Keratinocyte (primary cell): ENCODE results near the gene ANO9. TPM values are rescaled to one million over a fixed set of nuclear protein-coding genes. Genes with fewer than 3 reads are reported as not detected.

ENCODE experiments used
- DNase-seq: peaks from one replicate; pipeline ENCODE4 v3.0.0-alpha.2; 2011; ENCODE audit warnings: low read depth, missing footprints, low spot score
- FAIRE-seq: peaks from 2 replicates; lab custom pipeline; 2011; peaks lifted over from hg19 to GRCh38; lab: Jason Lieb, UNC
- H2AFZ ChIP-seq: 2 replicates; pipeline ENCODE4 v1.6.0; 2012; ENCODE audit warnings: low read length, control low read depth, inconsistent platforms; ENCODE audit not compliant: control insufficient read depth
- H3K27ac ChIP-seq: 2 replicates; pipeline ENCODE4 v1.5.1; 2011; ENCODE audit warnings: low read length; ENCODE audit not compliant: control insufficient read depth, insufficient read depth
- H3K27me3 ChIP-seq: 3 replicates; pipeline ENCODE4 v1.6.0; 2011; ENCODE audit warnings: low read length; ENCODE audit not compliant: control insufficient read depth, insufficient read depth; ENCODE audit errors: extremely low read depth
- H3K36me3 ChIP-seq, 2 experiments: 2 replicates in 1 of 2; 3 replicates in 1 of 2; pipeline ENCODE4 v1.5.1; 2011; ENCODE audit warnings: low read length in 2 of 2, mild to moderate bottlenecking in 1 of 2; ENCODE audit not compliant: control insufficient read depth in 2 of 2, insufficient read depth in 2 of 2; ENCODE audit errors: extremely low read depth in 1 of 2
- H3K4me1 ChIP-seq: 3 replicates; pipeline ENCODE4 v1.5.1; 2011; ENCODE audit warnings: low read length; ENCODE audit not compliant: control insufficient read depth, insufficient read depth; ENCODE audit errors: extremely low read depth
- H3K4me2 ChIP-seq: 3 replicates; pipeline ENCODE4 v1.6.0; 2011; ENCODE audit warnings: low read depth, low read length; ENCODE audit not compliant: control insufficient read depth, insufficient read depth; ENCODE audit errors: extremely low read depth
- H3K4me3 ChIP-seq, 3 experiments: fragments of 200-600 bp in 1 of 3; sonication (generic) in 1 of 3; 2 replicates in 2 of 3; 3 replicates in 1 of 3; pipeline ENCODE4 v1.5.1; 2011 to 2016; ENCODE audit warnings: low read length in 3 of 3, mild to moderate bottlenecking in 3 of 3, control low read depth in 2 of 3, inconsistent platforms in 1 of 3, low read depth in 1 of 3, mixed read lengths in 1 of 3, mixed run types in 1 of 3, moderate library complexity in 1 of 3; ENCODE audit not compliant: control insufficient read depth in 2 of 3, insufficient read depth in 2 of 3; ENCODE audit errors: extremely low read depth in 1 of 3
- H3K79me2 ChIP-seq: 2 replicates; pipeline ENCODE4 v1.6.0; 2012; ENCODE audit warnings: low read length; ENCODE audit not compliant: control insufficient read depth, insufficient read depth
- H3K9ac ChIP-seq: 3 replicates; pipeline ENCODE4 v1.6.0; 2011; ENCODE audit warnings: low read length; ENCODE audit not compliant: control insufficient read depth, insufficient read depth; ENCODE audit errors: extremely low read depth
- H3K9me1 ChIP-seq: 3 replicates; pipeline ENCODE4 v1.6.0; 2011; ENCODE audit warnings: low read length; ENCODE audit not compliant: control insufficient read depth, insufficient read depth; ENCODE audit errors: extremely low read depth
- H3K9me3 ChIP-seq: 2 replicates; pipeline ENCODE4 v1.5.1; 2012; ENCODE audit warnings: low read depth, low read length; ENCODE audit not compliant: control insufficient read depth
- H4K20me1 ChIP-seq: 3 replicates; pipeline ENCODE4 v1.6.0; 2011; ENCODE audit warnings: low read length; ENCODE audit not compliant: control insufficient read depth, insufficient read depth; ENCODE audit errors: extremely low read depth
- CTCF ChIP-seq, 3 experiments: IDR thresholded peaks in 1 of 3; conservative IDR thresholded peaks in 1 of 3; optimal IDR thresholded peaks in 1 of 3; 2 replicates in 2 of 3; 3 replicates in 1 of 3; pipeline versions ENCODE3 to v1.5.1; 2011; ENCODE audit warnings: low read length in 3 of 3, mild to moderate bottlenecking in 3 of 3, moderate library complexity in 2 of 3, control low read depth in 1 of 3, inconsistent platforms in 1 of 3; ENCODE audit not compliant: insufficient read depth in 2 of 3; ENCODE audit errors: extremely low read depth in 1 of 3
- EZH2 ChIP-seq: IDR thresholded peaks from one replicate; pipeline ENCODE4 v1.6.1; 2012; ENCODE audit warnings: inconsistent platforms, mild to moderate bottlenecking, low read length, moderate library complexity
- dilution Hi-C: fragments of 300-500 bp; cut with MboI; formaldehyde crosslinking; loops from one replicate; pipeline ENCODE4 v1.7.0; 2020; ENCODE audit warnings: low sequenced_read_pairs; ENCODE audit not compliant: extremely low pct_ligation_motif_present
- polyA plus RNA-seq, 5 experiments: library from polyadenylated mRNA; depleted of rRNA in 3 of 5; stranded (reverse) in 3 of 5; stranded (forward) in 1 of 5; unstranded in 1 of 5; fragments of >200 nt; gene quantifications; 1 replicate in 1 of 5; 2 replicates in 3 of 5; 3 replicates in 1 of 5; pipeline versions ENCODE4 v1.2.1 to v1.2.3, GENCODE V29; 2011 to 2012; ENCODE audit warnings: missing spikeins in 2 of 5, low read depth in 1 of 5, low replicate concordance in 1 of 5
- small RNA-seq, 3 experiments: library from RNA; depleted of rRNA; stranded (forward); fragments of <200 nt; gene quantifications; one replicate each; pipeline ENCODE3, GENCODE V24; 2012; ENCODE audit warnings: low read depth in 3 of 3, low replicate concordance in 1 of 3; ENCODE audit not compliant: insufficient read length in 3 of 3

Gene ANO9
- polyA plus RNA-seq, 1 donor (not counting 4 experiments of a cell fraction or from before 2014, with no cell fraction given): 16.1 TPM

GRCh38 chr11:367956-368413, 73.8 kb downstream of the ANO9 start:
- H3K9me3 ChIP-seq: no peaks in the 10 kb centered on the region
- DNase-seq (no peak), FAIRE-seq (no peak)
- no peak overlapping the region for H3K4me2 ChIP-seq
- peaks cover 20% of the 10 kb centered on the region for H3K4me1 ChIP-seq
- no peaks in the 10 kb centered on the region for H4K20me1 ChIP-seq
- H3K27ac ChIP-seq: no peak overlapping the region
- peaks cover 54% of the 10 kb centered on the region for H3K27me3 ChIP-seq
- no peak overlapping the region for H3K9ac ChIP-seq
- H2AFZ ChIP-seq: no peak overlapping the region
- dilution Hi-C loops: no loop called here
- no peaks in the 10 kb centered on the region for H3K9me1 ChIP-seq
- peaks cover 0 to 3% of the 10 kb centered on the region in 2 experiments for H3K36me3 ChIP-seq
- TF ChIP-seq EZH2 (no peak), CTCF (optimal IDR thresholded peaks at IDR 0.05 in 1 of 3, IDR thresholded peaks at IDR 0.05 in 1 of 3, conservative IDR thresholded peaks at IDR 0.05 in 1 of 3; ENCODE audit: extremely low read depth in 1 of 3, insufficient read depth in 2 of 3, low read length in 3 of 3) (no peak)
- H3K79me2 ChIP-seq: no peaks in the 10 kb centered on the region
- H3K4me3 ChIP-seq: no peak overlapping the region

Small RNA genes within 50 kb of the gene (small RNA-seq; reads per million reads assigned to genes)
- 0 reads per million in 3 experiments for gene RN7SL838P

Other genes with a start within 250 kb of the ANO9 start
- not detected in 3 replicates for gene SCGB1C1, start 248.9 kb downstream of the ANO9 start, polyA plus RNA-seq
- gene BET1L, start 234.6 kb downstream of the ANO9 start, polyA plus RNA-seq: 27.0 to 44.8 TPM (median 36.6 TPM) in 3 replicates
- gene RIC8A, start 234.3 kb downstream of the ANO9 start, polyA plus RNA-seq: 120 to 196 TPM (median 129 TPM) in 3 replicates
- 11.2 to 13.7 TPM (median 12.6 TPM) in 3 replicates for gene SIRT3, start 205.7 kb downstream of the ANO9 start, polyA plus RNA-seq
- gene PSMD13, start 205.0 kb downstream of the ANO9 start, polyA plus RNA-seq: 165 to 221 TPM (median 184 TPM) in 3 replicates
- not detected in 3 replicates for gene NLRP6, start 163.6 kb downstream of the ANO9 start, polyA plus RNA-seq
- gene PGGHG, start 152.9 kb downstream of the ANO9 start, polyA plus RNA-seq: 4.3 to 12.2 TPM (median 6.2 TPM) in 3 replicates
- not detected in 3 replicates for gene IFITM5, start 142.5 kb downstream of the ANO9 start, polyA plus RNA-seq
- 26.9 to 83.0 TPM (median 72.3 TPM) in 3 replicates for gene IFITM2, start 134.2 kb downstream of the ANO9 start, polyA plus RNA-seq
- 333 to 549 TPM (median 333 TPM) in 3 replicates for gene IFITM1, start 128.0 kb downstream of the ANO9 start, polyA plus RNA-seq
- gene IFITM3, start 121.2 kb downstream of the ANO9 start, polyA plus RNA-seq: 295 to 696 TPM (median 435 TPM) in 3 replicates
- gene B4GALNT4, start 72.5 kb downstream of the ANO9 start, polyA plus RNA-seq: 7.3 to 11.5 TPM (median 8.1 TPM) in 3 replicates
- 125 to 245 TPM (median 127 TPM) in 3 replicates for gene PKP3, start 47.8 kb downstream of the ANO9 start, polyA plus RNA-seq
- 1.8 to 3.8 TPM (median 2.4 TPM) in 3 replicates for gene SIGIRR, start 27.0 kb downstream of the ANO9 start, polyA plus RNA-seq
- gene PTDSS2, start 8.3 kb upstream of the ANO9 start, polyA plus RNA-seq: 21.6 to 36.7 TPM (median 31.7 TPM) in 3 replicates
- 92.0 to 171 TPM (median 108 TPM) in 3 replicates for gene RNH1, start 65.2 kb upstream of the ANO9 start, polyA plus RNA-seq
- 112 to 164 TPM (median 122 TPM) in 3 replicates for gene HRAS, start 93.6 kb upstream of the ANO9 start, polyA plus RNA-seq
- gene LRRC56, start 95.5 kb upstream of the ANO9 start, polyA plus RNA-seq: 0.14 to 0.44 TPM (median 0.28 TPM) in 3 replicates
- gene LMNTD2, start 118.7 kb upstream of the ANO9 start, polyA plus RNA-seq: 0.94 to 1.5 TPM (median 1.2 TPM) in 3 replicates
- gene RASSF7, start 119.0 kb upstream of the ANO9 start, polyA plus RNA-seq: 23.1 to 63.6 TPM (median 24.3 TPM) in 3 replicates
- gene PHRF1, start 134.5 kb upstream of the ANO9 start, polyA plus RNA-seq: 10.7 to 15.2 TPM (median 13.7 TPM) in 3 replicates
- gene IRF7, start 173.9 kb upstream of the ANO9 start, polyA plus RNA-seq: 7.1 to 10.9 TPM (median 9.5 TPM) in 3 replicates
- not detected in 3 replicates for gene CDHR5, start 182.9 kb upstream of the ANO9 start, polyA plus RNA-seq
- not detected in 3 replicates for gene SCT, start 185.2 kb upstream of the ANO9 start, polyA plus RNA-seq
- gene DRD4, start 195.3 kb upstream of the ANO9 start, polyA plus RNA-seq: not detected in 3 replicates